ENCODE measurements around the gene SIRT7.

The SIRT7 gene

GRCh38 chr17:81888105-81888987 lies 29.6 kb downstream of the SIRT7 start:
- DNase-seq (ENCODE audit: extremely low read depth, low read depth): no peak
- TF ChIP-seq CTCF (IDR thresholded peaks at IDR 0.05; ENCODE audit: low read depth, low read length): no peak

GRCh38 chr17:81885869-81886548 lies 32.0 kb downstream of the SIRT7 start:
- no peak for DNase-seq (ENCODE audit: extremely low read depth, low read depth)
- no peak for TF ChIP-seq CTCF (IDR thresholded peaks at IDR 0.05; ENCODE audit: low read depth, low read length)

GRCh38 chr17:81885454-81885853 lies 32.5 kb downstream of the SIRT7 start:
- TF ChIP-seq CTCF (IDR thresholded peaks at IDR 0.05; ENCODE audit: low read depth, low read length): no peak
- no peak for DNase-seq (ENCODE audit: extremely low read depth, low read depth)

- no peak for TF ChIP-seq CTCF (IDR thresholded peaks at IDR 0.05; ENCODE audit: low read depth, low read length)
- no peak for DNase-seq (ENCODE audit: extremely low read depth, low read depth)
Observed at GRCh38 chr17:81884968-81885367, 33.0 kb downstream of the SIRT7 start.

GRCh38 chr17:81884520-81884919 lies 33.5 kb downstream of the SIRT7 start:
- no peak for DNase-seq (ENCODE audit: extremely low read depth, low read depth)
- no peak for TF ChIP-seq CTCF (IDR thresholded peaks at IDR 0.05; ENCODE audit: low read depth, low read length)

- TF ChIP-seq CTCF (IDR thresholded peaks at IDR 0.05; ENCODE audit: low read depth, low read length): no peak
- DNase-seq (ENCODE audit: extremely low read depth, low read depth): no peak
Observed at GRCh38 chr17:81879121-81879520, 38.9 kb downstream of the SIRT7 start.

- TF ChIP-seq CTCF (IDR thresholded peaks at IDR 0.05; ENCODE audit: low read depth, low read length): no peak
- no peak for DNase-seq (ENCODE audit: extremely low read depth, low read depth)
Observed at GRCh38 chr17:81878294-81878693, 39.7 kb downstream of the SIRT7 start.

All from AG09319 (cell line).